K562 (cell line): ENCODE results near the gene RNF212B. TPM values are rescaled to one million over a fixed set of nuclear protein-coding genes. Genes with fewer than 3 reads are reported as not detected.

Experiments used
- ATAC-seq: fragments of 200-7000 bp; cut with Tn5 transposase; 3 replicates; pipeline ENCODE4 v1.9.1; 2020; ENCODE audit warnings: moderate library complexity
- BruUV-seq: library from RNA; stranded (reverse); fragments of 400-500 nt; replicated peaks from 2 replicates; lab custom pipeline; 2021; lab: Mats Ljungman, UMichigan
- CTCF ChIA-PET: fragments of 300-600 bp; formaldehyde crosslinking; extraction: SDS; loops from one replicate; lab custom pipeline; 2021; ENCODE audit warnings: low intra/inter-chr PET ratio; lab: Yijun Ruan, JAX
- POLR2A ChIA-PET: fragments of 300-600, 350-650 bp; sonication (Branson Sonifier 250); formaldehyde crosslinking; extraction: SDS; loops from one replicate; lab custom pipeline; 2021; ENCODE audit warnings: antibody characterized with exemption, inconsistent platforms; lab: Yijun Ruan, JAX
- DNase-seq, 4 experiments: peaks; one replicate each; pipeline versions ENCODE4 v3.0.0 to v3.0.0-alpha.2; 2011 to 2018; ENCODE audit warnings: low spot score in 3 of 4, mixed read lengths in 3 of 4; ENCODE audit errors: extremely low read depth in 1 of 4
- FAIRE-seq: peaks from 2 replicates; lab custom pipeline; 2011; peaks lifted over from hg19 to GRCh38; lab: Jason Lieb, UNC
- H2AFZ ChIP-seq: 2 replicates; pipeline ENCODE4 v1.6.0; 2011; ENCODE audit warnings: low read depth, low read length, control low read depth, inconsistent platforms
- H3K27ac ChIP-seq: fragments of 200-600 bp; 3 replicates; pipeline ENCODE4 v1.8.0; 2011; ENCODE audit warnings: low read depth, mild to moderate bottlenecking, control low read depth, inconsistent platforms, low read length, moderate library complexity, mixed read lengths; ENCODE audit errors: extremely low read depth
- H3K27me3 ChIP-seq, 2 experiments: fragments of 300-600 bp in 1 of 2; 2 replicates in 1 of 2; 3 replicates in 1 of 2; pipeline versions ENCODE4 v1.6.0 to v1.8.0; 2011; ENCODE audit warnings: inconsistent platforms in 2 of 2, low read length in 2 of 2, mild to moderate bottlenecking in 1 of 2, mixed read lengths in 1 of 2, moderate library complexity in 1 of 2; ENCODE audit not compliant: control insufficient read depth in 2 of 2, insufficient read depth in 2 of 2
- H3K36me3 ChIP-seq: fragments of 300-600 bp; 3 replicates; pipeline ENCODE4 v1.8.0; 2011; ENCODE audit warnings: mild to moderate bottlenecking, low read length, inconsistent platforms; ENCODE audit not compliant: control insufficient read depth, insufficient read depth
- H3K4me1 ChIP-seq, 2 experiments: fragments of 200-600 bp in 1 of 2; replicated peaks in 1 of 2; 2 replicates in 1 of 2; 3 replicates in 1 of 2; pipeline versions ENCODE4 v1.5.1 to v1.8.0; 2011; ENCODE audit warnings: inconsistent platforms in 2 of 2, low read length in 2 of 2, mild to moderate bottlenecking in 1 of 2, mixed read lengths in 1 of 2, moderate library complexity in 1 of 2; ENCODE audit not compliant: control insufficient read depth in 2 of 2, insufficient read depth in 2 of 2
- H3K4me2 ChIP-seq: 2 replicates; pipeline ENCODE4 v1.6.1; 2011; ENCODE audit warnings: low read length, control low read depth, inconsistent platforms, mixed read lengths; ENCODE audit not compliant: insufficient read depth
- H3K4me3 ChIP-seq: fragments of 200-600 bp; sonication (generic), shearing (Covaris generic); 2 replicates; pipeline ENCODE4 v1.5.1; 2016; ENCODE audit warnings: control low read depth, inconsistent platforms
- H3K79me2 ChIP-seq: fragments of 200-600 bp; 3 replicates; pipeline ENCODE4 v1.8.0; 2011; ENCODE audit warnings: low read length, inconsistent platforms; ENCODE audit not compliant: control insufficient read depth, insufficient read depth
- H3K9ac ChIP-seq, 2 experiments: 2 replicates each; pipeline versions ENCODE4 v1.6.0 to v1.6.1; 2011; ENCODE audit warnings: low read depth in 2 of 2, low read length in 2 of 2, control low read depth in 1 of 2, inconsistent platforms in 1 of 2, mild to moderate bottlenecking in 1 of 2, mixed read lengths in 1 of 2; ENCODE audit not compliant: insufficient read depth in 1 of 2
- H3K9me1 ChIP-seq: one replicate; pipeline ENCODE4 v1.6.0; 2011; ENCODE audit warnings: inconsistent platforms, mild to moderate bottlenecking, low read length, moderate library complexity; ENCODE audit not compliant: control insufficient read depth, insufficient read depth
- H3K9me3 ChIP-seq: replicated peaks from 2 replicates; pipeline ENCODE4 v1.5.1; 2011; ENCODE audit warnings: low read depth, low read length, inconsistent platforms; ENCODE audit not compliant: control insufficient read depth, insufficient read depth
- H4K20me1 ChIP-seq: replicated peaks from 2 replicates; pipeline ENCODE4 v1.6.1; 2011; ENCODE audit warnings: low read length, inconsistent platforms, mixed read lengths; ENCODE audit not compliant: control insufficient read depth, insufficient read depth
- MEIS2 ChIP-seq: fragments of 450-650 bp; IDR thresholded peaks from 2 replicates; pipeline ENCODE4 v1.6.1; 2014; ENCODE audit warnings: mild to moderate bottlenecking; ENCODE audit not compliant: partially characterized antibody
- PBX2 ChIP-seq, 2 experiments: IDR thresholded peaks in 1 of 2; conservative IDR thresholded peaks in 1 of 2; 2 replicates each; pipeline ENCODE4 v1.6.1; 2016; ENCODE audit warnings: low read depth in 2 of 2, mild to moderate bottlenecking in 1 of 2, missing compliant biosample characterization in 1 of 2, missing genetic modification characterization in 1 of 2, moderate library complexity in 1 of 2
- RCOR1 ChIP-seq, 2 experiments: IDR thresholded peaks; 2 replicates each; pipeline ENCODE4 v1.6.1; 2012; ENCODE audit warnings: low read depth in 2 of 2, low read length in 2 of 2, borderline replicate concordance in 1 of 2, improper control_type of control experiment in 1 of 2
- ZNF384 ChIP-seq: IDR thresholded peaks from 2 replicates; pipeline ENCODE4 v1.6.1; 2012; ENCODE audit warnings: low read depth, low read length, improper control_type of control experiment
- ZNF586 ChIP-seq: fragments of 450-650 bp; formaldehyde crosslinking; conservative IDR thresholded peaks from 2 replicates; pipeline ENCODE4 v1.4.0; 2020; ENCODE audit warnings: mild to moderate bottlenecking, moderate library complexity
- ZSCAN29 ChIP-seq: fragments of 450-650 bp; IDR thresholded peaks from 2 replicates; pipeline ENCODE4 v1.6.1; 2017
- in situ Hi-C: fragments of 300-500 bp; cut with MboI; formaldehyde crosslinking; loops from 4 replicates; pipeline ENCODE4 v1.15.0; 2018; ENCODE audit warnings: inconsistent platforms, mixed read lengths
- intact Hi-C: fragments of 100-400 bp; cut with micrococcal nuclease; formaldehyde crosslinking; loops from 2 replicates; pipeline ENCODE4 v1.14.2; 2022
- polyA plus RNA-seq, 8 experiments: library from polyadenylated mRNA; depleted of rRNA in 4 of 8; stranded (reverse) in 5 of 8; unstranded in 3 of 8; fragments of >200 nt; fragmentation: Nextera tagmentation in 2 of 8; fragmentation: Illumina TruSeq in 1 of 8; extraction: Ambion mirVana in 2 of 8; extraction: Trizol in 1 of 8; gene quantifications; 2 replicates each; pipeline versions ENCODE4 v1.2.1 to v1.2.3, GENCODE V29; 2011 to 2014; ENCODE audit warnings: inconsistent platforms in 1 of 8, missing spikeins in 1 of 8
- total RNA-seq, 7 experiments: library from RNA; depleted of rRNA in 6 of 7; stranded (reverse); fragments of >200 nt in 6 of 7; fragmentation: Illumina TruSeq in 2 of 7; extraction: Trizol in 2 of 7; gene quantifications; 2 replicates each; pipeline versions ENCODE4 v1.2.1 to v1.2.3, GENCODE V29; 2011 to 2021; ENCODE audit warnings: low replicate concordance in 1 of 7

Gene RNF212B
- total and polyA plus RNA-seq, 9 of the 15 experiments (the other 6 are each of a cell fraction or from before 2014, with no cell fraction given), result 0.15 to 0.43 (median 0.27) TPM; not detected in 3

GRCh38 chr14:23208324-23208723 lies 29.4 kb upstream of the RNF212B start:
- ATAC-seq (peak; percentile 65), DNase-seq (no peak), FAIRE-seq (no peak)
- Histone ChIP-seq H3K4me2 (0 out of 2 replicates have a peak overlapping the region, but pooled peaks have one; percentile 3), H3K9ac (no peak overlapping the region; a peak in 1 of 4 replicates), H2AFZ (peak overlapping the region; percentile 66), H4K20me1 (no peaks in the 10 kb centered on the region), H3K4me3 (no peak overlapping the region), H3K36me3 (no peaks in the 10 kb centered on the region), H3K27me3 (no peaks in the 10 kb centered on the region), H3K9me3 (no peaks in the 10 kb centered on the region), H3K4me1 (peaks cover 0 to 6% of the 10 kb centered on the region in 2 experiments; a peak in 2 of 5 replicates), H3K9me1 (no peaks in the 10 kb centered on the region), H3K79me2 (no peaks in the 10 kb centered on the region), H3K27ac (no peak overlapping the region)
- intact Hi-C loops, result no loop called here
- ChIA-PET POLR2A (interaction anchor here (0.6 to 1.1 kb wide), 3 partner anchors 16 to 66 kb away, joined by 3 to 4 read pairs (median 3); no protein-coding TSS in a partner anchor), CTCF (no interaction called here)
- in situ Hi-C loops, result no loop called here
- no TSS peak for BruUV-seq
- TF ChIP-seq RCOR1 (IDR thresholded peaks at IDR 0.05; ENCODE audit: borderline replicate concordance in 1 of 2, low read depth in 2 of 2, low read length in 2 of 2), result no peak
- no peak for TF ChIP-seq ZNF586 (CRISPR knock-in tag)
- no peak for TF ChIP-seq PBX2 (CRISPR knock-in tag; IDR thresholded peaks at IDR 0.05; ENCODE audit: low read depth)
- TF ChIP-seq PBX2 (tag; conservative IDR thresholded peaks at IDR 0.05; ENCODE audit: low read depth), result peak; percentile 58
- no peak for TF ChIP-seq ZSCAN29
- 0 out of 2 replicates have a peak, but pooled peaks have one; percentile 6 for TF ChIP-seq ZNF384
- TF ChIP-seq MEIS2, result peak; percentile 52
